Retinal pigment epithelial cell (primary cell): ENCODE results near the gene PPP2R2B.

Experiments used
- DNase-seq: peaks from one replicate; pipeline ENCODE4 v3.0.0-alpha.2; 2010; ENCODE audit warnings: low read depth
- H3K4me3 ChIP-seq: 2 replicates; pipeline ENCODE4 v1.5.1; 2011; ENCODE audit warnings: mild to moderate bottlenecking, low read length, control low read depth, moderate library complexity
- CTCF ChIP-seq: conservative IDR thresholded peaks from 2 replicates; pipeline ENCODE4 v1.5.1; 2011; ENCODE audit warnings: low read depth, low read length, control low read depth, inconsistent platforms

PPP2R2B gene

GRCh38 chr5:146816775-146817387, 61.7 kb downstream of the PPP2R2B start:
- DNase-seq, result no peak
- no peak overlapping the region for H3K4me3 ChIP-seq
- TF ChIP-seq CTCF, result no peak

DNA sequence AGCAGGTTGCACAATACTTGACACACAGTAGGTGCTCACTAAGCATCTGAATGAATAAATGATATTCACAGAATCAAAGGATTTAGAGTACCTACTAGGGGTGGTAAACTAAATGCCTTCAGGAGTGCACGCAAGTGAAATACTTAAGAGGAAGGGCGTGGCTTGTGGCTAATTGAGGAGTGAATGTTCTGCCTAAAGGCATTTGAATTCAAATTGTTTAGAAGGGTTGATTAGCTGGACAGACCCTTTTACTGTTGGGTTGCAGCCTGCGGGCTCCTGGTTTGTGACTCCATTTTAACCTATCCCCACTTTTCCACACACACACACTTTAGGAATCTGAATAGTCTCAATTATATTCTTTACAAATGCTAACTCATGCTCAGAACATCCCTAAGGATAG, 63.1 kb downstream of the PPP2R2B start:
- no peak for TF ChIP-seq CTCF
- no peak for DNase-seq
- H3K4me3 ChIP-seq, result no peak overlapping the region

DNA sequence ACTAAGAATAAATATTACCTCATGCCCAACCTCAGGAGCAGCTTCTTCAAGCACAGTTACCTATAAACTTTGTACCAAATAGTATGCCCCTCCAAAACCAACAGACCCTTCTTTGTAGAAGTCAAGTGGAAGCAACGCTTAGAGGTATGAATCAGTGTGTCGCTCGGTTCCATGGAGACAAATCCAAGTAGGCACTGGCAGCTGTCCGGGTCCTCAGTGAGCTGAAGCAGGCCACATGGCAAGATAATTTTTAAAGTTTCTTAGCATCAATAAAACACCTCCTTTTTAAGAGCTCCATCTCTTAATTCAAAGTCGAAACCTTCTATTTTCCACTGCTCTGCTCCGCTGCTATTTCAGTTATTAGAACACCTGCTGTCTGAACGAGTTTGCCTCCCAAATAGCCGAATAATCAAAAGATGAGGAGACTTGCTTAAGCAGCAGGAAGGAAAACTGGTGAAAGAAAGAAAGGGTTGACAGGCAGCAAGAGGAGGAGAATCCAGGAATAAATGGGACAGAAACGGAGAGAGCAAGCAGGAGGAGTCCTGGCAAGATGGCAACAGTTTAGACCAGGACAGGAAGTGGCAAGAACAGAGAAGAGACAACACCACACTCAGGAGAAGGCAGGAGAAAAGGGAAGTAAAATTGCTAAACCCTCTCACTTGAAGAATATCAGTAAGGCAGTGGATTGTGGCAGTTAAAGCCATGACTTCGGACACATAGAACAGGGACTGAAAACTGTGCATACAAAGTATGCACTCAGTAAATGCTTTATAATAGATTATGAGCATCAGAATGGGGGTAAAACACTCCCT, 65.0 kb downstream of the PPP2R2B start:
- TF ChIP-seq CTCF, result no peak
- no peak overlapping the region for H3K4me3 ChIP-seq
- DNase-seq, result no peak

DNA sequence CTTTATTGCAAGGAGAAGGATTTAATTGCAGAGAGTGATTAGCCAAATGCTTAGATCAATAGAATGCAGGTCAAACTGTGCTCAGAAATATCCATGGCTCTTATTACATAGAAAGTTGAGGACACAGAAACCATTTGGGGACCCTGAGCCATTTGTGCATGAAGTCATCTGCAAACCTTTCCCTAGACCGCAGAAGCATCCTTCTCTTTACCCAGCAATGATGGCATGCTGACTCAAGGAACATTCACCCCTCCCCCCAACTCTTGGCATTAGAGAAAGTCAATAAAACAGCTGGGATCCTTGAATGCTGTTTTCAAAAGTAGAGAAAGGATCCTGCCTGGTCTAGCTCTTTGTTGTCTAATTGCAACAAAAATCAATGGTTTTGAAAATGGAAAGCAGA, 73.5 kb downstream of the PPP2R2B start:
- no peak for DNase-seq
- no peak for TF ChIP-seq CTCF
- no peak overlapping the region for H3K4me3 ChIP-seq

DNA sequence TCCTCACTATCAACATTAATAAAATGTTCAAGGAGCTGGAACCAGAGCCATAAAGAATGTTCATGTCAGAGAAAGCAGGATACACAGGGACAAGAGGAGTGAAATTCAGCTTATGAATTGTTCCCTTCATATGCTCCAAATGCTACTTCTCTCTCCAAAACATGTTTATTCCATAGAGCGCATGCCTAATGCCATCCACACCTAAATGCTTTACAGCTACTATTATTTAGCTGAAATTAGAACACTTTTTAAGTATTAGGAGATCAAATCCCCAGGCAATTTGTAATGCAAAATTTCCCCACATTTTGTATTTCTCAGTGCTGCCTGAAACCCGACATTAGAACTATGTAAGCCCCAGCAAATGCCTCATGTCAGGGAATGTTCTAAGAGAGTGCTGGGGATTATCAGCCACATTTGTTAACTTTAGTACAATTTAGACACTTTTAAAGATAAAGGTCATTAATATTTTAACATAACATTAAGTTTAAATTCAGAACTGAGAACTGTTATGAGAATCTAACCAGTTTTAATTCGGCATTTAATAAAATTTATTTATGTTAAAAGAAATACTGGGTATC, 75.5 kb downstream of the PPP2R2B start:
- no peak for DNase-seq
- H3K4me3 ChIP-seq, result no peak overlapping the region
- TF ChIP-seq CTCF, result no peak

- no peak for DNase-seq
- no peak overlapping the region for H3K4me3 ChIP-seq
- no peak for TF ChIP-seq CTCF
Observed at GRCh38 chr5:146799671-146800070, 78.9 kb downstream of the PPP2R2B start.
